ENCODE measurements around the gene ATP2A2.
"Not testable (repeated sequence)": the region's sequence is repeated elsewhere in the genome, so short reads cannot be mapped to it uniquely, and the experiment has no call there.

Gene ATP2A2

DNA sequence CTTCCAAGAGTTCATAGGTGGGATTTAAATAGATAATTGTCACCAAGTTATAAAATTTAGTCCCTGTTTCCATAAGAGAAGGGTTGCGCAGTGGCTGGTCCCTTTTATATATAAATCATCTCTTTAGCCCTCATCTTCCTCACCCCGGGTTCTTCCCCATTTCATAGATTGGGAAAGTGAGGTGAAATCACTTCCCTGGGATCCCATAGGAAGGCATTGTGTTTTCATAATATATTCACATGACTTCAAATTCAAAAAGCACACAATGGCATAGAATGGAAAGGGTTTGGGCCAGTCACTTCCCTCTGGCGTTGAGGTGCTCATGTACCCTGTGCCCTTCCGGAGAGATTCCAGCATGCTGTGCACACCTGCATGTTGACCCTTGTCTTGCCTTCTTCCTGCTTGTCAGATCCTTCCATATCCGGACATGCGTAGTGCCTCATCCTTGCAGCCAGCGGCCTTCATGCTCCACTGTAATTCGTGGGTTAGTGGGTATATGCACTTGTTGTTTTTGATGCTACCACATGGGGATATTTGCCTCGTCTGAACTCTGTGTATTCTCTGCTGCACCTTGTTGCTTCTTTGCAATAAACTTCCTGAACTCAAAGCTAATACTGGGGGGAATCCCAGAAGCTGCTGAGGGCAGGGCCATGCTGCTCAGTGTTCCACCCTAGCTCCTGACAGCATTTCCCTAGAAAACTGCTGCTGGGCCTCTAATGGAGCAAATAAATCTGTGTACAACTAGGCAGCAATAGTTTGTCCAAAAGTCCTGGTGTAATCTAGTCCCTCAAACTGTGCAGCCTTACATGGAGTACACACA lies 62.9 kb downstream of the ATP2A2 start:
- DNase-seq, result no peak

DNA sequence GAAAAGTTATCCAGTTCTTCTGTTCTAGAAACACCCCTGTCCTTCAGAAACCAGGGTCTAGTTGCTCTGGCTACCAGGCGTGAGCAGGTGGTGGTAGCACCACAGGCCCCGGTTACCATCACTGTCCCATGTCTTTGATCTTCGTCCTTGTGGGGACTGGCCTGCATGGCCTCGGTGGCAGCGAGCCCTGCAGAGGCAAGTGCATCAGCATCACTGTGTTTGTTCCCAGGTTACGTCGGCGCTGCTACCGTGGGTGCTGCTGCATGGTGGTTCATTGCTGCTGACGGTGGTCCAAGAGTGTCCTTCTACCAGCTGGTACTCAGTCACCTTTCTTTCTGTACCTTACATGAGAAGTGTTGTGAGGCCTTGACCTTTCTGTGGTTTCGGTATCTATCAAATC lies 63.6 kb downstream of the ATP2A2 start:
- DNase-seq, result no peak

DNA sequence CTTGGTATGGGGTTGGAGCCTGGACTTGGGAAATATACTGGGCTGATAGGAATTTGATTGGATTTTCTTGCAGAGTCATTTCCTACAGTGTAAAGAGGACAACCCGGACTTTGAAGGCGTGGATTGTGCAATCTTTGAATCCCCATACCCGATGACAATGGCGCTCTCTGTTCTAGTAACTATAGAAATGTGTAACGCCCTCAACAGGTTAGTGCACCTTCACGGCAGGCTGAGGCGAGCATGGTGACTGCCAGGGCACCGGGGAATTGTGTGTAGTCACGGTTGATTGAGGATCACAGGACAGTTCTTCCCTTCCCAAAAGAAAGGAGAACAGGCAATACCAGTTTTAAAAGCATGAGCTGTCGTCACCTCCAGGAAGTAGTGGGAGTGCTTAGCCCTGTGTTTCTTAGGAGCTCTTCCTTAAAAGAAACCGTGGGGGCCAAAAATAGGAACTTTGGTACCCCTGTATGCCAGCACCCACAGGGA lies 64.2 kb downstream of the ATP2A2 start:
- DNase-seq, result no peak

GRCh38 chr12:110345963-110346362 lies 64.9 kb downstream of the ATP2A2 start:
- DNase-seq, result no peak

DNA sequence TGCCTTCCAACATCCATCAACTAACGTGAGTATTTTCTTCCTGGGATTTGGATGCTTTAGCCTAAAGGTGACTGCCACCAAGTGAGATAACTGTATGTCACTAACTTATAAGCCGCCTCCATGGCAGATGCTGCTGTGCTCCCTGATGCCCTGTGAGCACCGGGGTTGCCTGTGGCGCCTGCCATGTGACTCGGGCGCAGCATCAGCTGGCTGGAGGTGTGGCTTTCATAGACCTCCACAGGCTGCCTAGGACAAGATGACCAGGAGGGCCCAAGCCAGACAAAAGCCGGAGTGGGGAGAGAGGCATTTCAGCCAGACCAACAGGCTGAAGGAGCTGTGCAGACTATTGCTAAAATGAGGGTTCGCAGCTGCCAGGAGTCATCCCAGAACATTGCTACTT lies 66.7 kb downstream of the ATP2A2 start:
- DNase-seq, result no peak

- no peak for DNase-seq
Observed at GRCh38 chr12:110348431-110349059, 67.5 kb downstream of the ATP2A2 start.

GRCh38 chr12:110349096-110349495 lies 68.0 kb downstream of the ATP2A2 start:
- no peak for DNase-seq

DNA sequence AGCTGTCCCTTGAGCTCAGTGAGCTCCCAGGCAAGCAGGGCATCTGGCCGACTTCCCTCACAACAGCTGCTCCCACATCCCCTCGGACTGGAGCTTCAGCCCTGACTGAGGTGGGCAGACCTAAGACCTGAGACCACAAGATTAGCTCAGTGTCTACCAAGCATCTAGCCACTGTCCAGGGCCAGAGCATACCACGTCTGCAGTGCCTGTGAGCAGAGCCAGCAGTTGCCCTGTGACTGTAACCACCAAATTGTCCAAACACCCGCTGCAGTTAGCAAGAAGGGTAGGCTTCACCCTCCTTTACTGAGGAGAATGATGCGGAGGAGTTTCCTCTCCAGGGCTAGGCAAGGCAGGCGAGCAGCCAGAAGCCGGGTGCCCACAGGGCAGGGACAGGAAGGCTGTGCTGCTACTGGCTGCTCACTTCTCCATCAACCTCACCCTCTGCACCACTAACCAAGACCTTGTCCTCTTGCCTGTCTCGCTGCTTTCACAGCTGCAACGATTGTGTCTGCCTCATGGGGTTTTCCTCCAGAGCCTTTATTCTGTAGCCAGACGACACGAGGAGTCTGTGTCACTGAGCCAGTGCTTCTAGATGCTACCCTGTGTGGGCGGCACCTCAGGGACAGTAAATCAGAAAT lies 68.6 kb downstream of the ATP2A2 start:
- DNase-seq, result no peak

GRCh38 chr12:110351119-110351518 lies 70.1 kb downstream of the ATP2A2 start:
- no peak for DNase-seq

- no peak for DNase-seq
Observed at GRCh38 chr12:110352401-110352800, 71.4 kb downstream of the ATP2A2 start.

GRCh38 chr12:110353211-110353965 lies 72.3 kb downstream of the ATP2A2 start:
- no peak for DNase-seq

DNA sequence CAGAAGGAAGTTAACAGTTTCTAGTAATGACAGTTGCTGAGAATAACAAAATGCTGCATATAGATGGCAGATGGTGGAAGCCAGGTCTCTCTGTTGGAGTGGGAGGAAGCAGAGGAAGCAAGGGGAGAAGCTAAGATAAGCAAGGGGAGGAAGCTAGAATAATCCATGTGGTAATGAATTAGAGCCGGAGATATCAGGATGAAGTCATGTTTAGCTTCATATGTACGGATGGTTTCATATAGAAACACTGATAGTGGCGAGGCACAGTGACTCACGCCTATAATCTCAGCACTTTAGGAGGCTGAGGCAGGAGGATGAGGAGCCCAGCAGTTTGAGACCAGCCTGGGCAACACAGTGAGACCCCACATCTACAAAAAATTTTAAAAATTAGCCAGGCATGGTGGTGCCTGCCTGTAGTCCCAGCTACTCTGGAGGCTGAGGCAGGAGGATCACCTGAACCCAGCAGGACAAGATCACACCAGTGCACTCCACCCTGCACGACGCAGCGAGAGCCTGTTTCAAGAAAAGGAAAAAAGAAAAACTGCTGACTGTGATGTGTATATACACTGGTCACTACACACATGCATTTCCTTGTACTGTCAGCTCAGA lies 73.2 kb downstream of the ATP2A2 start:
- DNase-seq, result no peak

DNA sequence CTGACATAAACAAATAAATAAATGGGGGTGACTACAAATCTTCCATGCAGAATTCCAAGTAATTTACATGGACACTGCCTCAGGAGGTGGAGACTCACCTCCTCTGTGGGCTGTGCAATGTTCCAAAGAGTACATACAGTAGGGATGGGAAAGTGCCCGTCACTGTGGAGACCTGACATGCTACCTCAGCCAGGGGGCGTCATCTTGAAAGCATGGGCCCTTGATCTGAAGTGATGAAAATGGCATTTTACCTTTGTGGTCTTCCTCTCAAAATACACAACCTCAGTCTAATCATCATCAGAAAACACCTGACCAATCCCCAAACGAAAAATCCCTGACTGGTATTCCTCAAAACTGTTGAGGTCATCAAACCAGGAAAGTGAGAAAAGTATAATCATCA lies 74.0 kb downstream of the ATP2A2 start:
- DNase-seq, result peak in 1 of 2 experiments; percentile 43

DNA sequence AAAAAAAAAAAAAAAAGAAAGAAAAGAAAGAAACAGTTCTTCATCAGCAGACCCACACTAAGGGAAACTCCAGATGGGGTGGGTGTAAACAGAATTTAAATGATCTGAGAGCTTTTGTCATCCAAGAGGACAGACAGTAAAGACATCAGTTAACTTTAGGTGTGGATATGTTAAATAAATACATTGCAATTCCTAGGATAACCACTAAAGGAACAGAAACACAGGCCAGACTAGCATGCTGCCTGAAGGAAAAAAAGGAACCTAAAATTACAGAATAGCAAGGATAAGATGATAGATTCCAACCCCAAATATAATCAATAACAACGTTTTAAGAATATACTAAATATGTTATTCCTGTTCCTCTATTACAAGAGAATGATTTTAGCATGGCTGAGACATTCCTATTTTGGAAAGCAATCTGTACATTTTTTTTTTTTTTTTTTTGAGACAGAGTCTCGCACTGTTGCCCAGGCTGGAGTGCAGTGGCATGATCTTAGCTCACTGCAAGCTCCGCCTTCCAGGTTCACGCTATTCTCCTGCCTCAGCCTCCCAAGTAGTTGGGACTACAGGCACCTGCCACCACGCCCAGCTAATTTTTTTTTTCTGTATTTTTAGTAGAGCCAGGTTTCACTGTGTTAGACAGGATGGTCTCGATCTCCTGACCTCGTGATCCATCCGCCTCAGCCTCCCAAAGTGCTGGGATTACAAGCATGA lies 77.5 kb downstream of the ATP2A2 start:
- DNase-seq, result not testable (repeated sequence)

GRCh38 chr12:110361216-110361615 lies 80.2 kb downstream of the ATP2A2 start:
- no peak for DNase-seq

GRCh38 chr12:110365489-110366320 lies 84.7 kb downstream of the ATP2A2 start:
- DNase-seq, result no peak

- no peak for DNase-seq
Observed at GRCh38 chr12:110366321-110367142, 85.5 kb downstream of the ATP2A2 start.

DNA sequence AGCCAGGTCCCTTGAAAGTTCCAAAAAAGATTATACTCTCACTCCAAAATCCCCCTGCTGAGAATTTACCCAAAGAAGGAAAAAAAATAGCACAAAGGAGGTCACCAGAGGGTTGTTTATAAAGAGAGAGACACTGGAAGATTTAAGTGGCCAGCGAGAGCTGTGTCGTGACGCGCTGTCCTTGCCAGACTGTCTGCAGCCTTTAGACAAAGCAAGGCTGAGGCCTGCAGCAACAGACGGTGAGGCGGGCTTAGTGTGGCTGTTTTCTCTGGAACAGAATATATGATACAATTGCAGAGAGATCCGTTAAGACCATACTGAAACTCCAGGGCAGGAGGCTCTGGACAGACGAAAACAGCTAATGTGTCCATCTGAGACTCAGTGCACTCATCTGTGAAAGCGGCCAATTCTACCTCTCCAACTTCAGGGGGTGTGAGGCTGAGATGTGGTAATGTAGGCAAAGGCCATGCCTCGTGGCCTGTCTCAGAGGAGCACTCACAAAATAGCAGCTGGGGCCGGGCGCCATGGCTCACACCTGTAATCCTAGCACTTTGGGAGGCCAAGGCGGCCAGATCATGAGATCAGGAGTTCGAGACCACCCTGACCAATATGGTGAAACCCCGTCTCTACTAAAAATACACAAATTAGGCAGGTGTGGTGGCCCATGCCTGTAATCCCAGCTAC lies 86.3 kb downstream of the ATP2A2 start:
- DNase-seq, result no peak

- DNase-seq, result no peak
Observed at GRCh38 chr12:110369992-110370391, 88.9 kb downstream of the ATP2A2 start.

Measured in NCI-H1930 (cell line).